HG03565 (cell line): ENCODE results near the gene RER1.
"Not testable (repeated sequence)": the region's sequence is repeated elsewhere in the genome, so short reads cannot be mapped to it uniquely, and the experiment has no call there.

Experiments used
- ATAC-seq: cut with Tn5 transposase; IDR thresholded peaks from one replicate; pipeline ENCODE4 v1.9.1; 2021; ENCODE audit warnings: mild to moderate bottlenecking, moderate library complexity; ENCODE audit not compliant: unreplicated experiment

The RER1 gene

DNA sequence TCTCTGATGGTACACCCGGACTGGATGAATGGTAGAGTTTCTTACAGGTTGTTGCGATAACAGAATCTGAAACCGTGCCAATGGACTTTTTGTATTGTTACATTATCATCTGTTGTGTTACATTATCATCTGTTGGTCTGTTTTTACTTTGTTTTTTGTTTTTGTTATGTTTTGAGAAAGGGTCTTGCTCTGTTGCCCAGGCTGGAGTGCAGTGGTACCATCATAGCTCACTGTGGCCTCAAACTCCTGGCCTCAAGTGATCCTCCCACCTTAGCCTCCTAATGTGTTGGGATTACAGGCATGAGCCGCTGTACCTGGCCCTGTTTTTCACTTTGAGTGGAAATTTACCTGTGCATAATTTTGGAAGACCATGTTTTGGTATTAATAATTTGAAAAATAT is 30.9 kb downstream of the RER1 start:
- ATAC-seq = no peak

DNA sequence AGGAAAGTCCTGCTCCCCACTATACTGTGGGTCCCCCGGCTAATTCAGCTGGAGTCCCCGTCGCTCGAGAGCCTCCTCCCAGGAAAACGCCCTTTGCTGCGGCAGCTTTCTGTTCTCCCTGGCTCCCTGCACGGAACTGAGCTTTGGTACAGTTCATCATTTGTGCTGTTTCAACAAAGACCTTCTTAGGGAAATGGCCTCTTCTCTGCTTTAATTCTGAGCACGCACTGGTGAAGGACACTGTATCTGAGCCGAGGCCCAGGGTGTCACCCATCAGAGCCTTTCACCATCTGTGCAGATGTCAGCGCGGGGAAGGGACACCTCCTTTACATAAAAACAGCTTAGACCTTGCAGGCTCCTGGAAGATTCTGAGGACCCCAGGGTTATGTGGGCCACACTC is 34.3 kb downstream of the RER1 start:
- no peak for ATAC-seq

DNA sequence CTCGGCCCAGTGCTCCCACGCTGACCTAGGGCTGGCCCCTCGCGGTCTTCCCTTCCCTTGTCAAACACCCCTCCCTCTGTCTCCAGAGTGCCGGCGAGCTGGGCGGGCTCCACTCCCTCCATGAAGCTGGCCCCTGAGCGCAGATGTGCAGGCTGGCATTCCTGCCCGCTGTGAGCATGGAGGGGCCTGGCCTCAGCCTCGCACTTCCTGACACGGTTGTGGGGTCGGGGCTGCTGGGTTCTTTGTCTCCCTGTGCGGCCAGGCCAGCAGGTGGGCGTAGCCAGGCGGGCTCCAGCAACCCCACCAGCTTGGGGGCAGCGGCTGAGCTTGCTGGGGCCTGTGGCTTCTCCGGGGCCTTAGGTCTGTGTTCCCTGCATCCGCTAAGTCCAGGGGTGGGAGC is 34.9 kb downstream of the RER1 start:
- ATAC-seq = no peak

DNA sequence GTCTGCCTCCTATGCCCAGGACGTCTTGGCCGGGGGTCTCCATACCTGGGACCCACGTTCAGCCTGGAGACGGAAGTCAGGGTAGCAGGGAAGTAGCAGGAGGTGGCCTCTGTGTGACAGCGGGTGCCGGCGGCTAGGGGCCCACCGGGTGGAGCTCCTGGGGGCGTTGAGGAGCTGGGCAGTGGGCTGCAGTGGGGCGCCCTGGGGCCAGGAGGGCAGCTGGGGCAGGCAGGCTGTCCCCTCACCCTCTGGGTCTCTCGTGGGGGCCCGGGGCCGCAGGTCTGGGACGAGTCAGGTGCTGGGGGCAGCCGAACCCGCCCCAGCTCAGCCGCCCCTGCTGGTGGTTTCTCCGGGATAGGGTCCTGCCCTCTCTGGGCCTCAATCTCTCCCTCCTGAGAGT is 35.4 kb downstream of the RER1 start:
- ATAC-seq = no peak

DNA sequence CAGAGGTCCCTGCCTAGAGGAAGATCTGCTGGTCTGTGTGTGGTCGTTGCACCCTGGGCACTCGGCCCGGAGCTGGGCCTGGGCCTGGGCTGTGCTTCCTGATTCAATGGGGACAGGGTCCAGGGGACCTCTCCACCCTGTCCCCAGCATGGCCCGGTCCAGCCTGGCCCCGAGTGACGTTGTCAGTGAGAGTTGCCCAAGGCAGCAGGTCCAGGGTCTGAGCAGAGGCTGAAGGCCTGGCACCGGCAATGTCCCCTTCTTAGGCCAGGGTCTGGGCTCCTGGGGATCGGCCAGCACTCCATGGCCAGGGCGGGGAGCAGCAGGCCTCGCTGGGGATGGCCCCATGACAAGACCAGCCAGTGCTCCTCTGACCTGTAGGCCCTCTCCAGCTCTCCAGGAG is 36.3 kb downstream of the RER1 start:
- ATAC-seq = no peak

DNA sequence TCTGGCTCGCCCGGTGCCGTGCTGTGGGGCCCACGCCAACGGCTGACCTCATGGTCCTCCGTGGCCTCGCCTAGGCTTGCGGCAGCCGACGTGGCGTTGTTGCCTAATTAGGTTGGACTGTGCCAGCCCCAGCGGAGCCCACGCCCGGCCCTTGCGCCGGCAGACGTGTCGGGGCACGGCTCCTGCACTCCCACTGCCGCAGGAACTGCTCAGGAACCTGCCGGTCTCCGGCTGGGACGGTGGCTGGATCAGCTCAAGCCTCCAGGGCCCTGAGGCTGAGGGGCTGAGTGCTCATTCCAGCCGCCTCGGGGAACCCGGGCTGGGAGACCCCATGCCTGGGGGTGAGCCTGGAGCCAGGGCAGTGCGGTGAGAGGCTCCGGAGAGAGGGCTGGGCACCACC is 36.8 kb downstream of the RER1 start:
- ATAC-seq = no peak

DNA sequence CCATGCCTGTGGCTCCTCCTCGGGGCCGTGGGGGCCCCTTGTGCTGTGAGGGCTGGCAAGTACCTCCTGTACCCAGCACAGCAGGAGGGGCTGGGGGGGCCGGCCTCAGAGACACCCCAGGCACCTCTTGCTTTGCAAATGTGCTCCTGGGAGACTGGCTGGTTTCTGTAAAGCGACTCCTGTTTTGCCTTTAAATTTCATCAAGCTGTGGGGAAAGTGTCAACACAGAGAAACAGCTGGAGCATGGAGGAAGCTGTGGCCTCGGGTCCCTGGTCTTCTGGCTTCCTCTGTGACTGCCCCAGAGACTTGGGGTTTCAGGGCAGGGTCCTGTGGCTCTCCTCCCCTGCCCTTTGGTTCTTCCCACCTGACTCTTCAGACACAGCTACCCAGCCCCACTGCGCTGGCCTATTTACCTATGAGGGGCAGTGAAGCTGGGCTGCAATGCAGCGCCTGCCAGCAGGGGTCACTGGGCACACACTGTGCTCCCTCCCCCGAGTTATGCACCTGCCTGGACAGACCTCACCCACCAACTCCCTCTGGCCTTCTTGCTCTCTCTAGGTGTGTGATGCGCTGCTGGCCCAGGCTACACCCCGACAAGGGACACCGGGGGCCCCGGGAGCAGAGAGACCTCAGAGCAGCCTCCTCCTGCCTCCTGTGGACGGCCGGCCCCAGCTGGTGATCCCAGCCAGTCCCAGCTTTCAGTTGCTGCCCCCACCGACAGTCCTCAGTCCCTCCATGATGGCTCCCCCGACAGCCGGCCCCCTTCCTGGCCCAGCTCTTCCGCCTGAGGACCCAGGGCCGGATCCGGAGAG is 38.3 kb downstream of the RER1 start:
- ATAC-seq = no peak

DNA sequence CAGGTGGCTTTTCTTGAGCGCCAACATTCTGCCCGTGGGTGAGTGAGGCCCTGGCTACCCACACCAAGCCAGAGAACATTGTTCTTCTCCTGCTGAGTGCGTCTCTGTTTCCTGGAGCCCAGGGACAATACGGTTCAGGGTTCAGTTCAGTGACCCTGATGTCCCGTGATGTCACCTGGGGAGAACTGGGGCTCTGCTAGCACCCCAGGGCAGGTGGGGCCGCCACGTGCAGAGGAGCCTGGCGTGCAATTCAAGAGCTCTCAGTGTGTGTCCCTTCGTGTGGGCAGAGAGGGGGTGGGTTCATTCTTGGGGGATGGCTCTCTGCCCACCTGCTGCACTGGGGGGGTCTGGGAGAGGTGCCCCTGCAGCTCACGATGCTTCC is 38.9 kb downstream of the RER1 start:
- no peak for ATAC-seq

DNA sequence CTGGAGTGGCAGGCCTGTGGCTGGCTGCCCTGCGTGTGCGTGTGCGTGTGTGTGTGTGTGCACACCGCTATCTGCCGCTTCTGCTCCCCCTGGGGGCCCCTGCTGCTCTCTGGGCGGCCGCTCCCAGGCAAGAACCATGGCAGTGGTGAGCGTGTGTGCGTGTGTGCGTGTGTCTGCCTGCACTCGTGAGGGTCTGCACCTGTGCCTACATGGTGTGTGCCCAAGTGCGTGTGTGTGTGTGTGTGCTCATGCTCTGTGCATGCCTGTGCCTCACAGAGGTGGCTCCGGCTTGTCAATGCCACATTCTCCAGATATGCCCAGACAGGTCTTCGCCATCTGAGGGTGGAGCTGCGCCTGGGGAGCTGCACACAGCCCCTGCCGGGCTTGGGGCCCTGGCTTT is 39.5 kb downstream of the RER1 start:
- no peak for ATAC-seq

DNA sequence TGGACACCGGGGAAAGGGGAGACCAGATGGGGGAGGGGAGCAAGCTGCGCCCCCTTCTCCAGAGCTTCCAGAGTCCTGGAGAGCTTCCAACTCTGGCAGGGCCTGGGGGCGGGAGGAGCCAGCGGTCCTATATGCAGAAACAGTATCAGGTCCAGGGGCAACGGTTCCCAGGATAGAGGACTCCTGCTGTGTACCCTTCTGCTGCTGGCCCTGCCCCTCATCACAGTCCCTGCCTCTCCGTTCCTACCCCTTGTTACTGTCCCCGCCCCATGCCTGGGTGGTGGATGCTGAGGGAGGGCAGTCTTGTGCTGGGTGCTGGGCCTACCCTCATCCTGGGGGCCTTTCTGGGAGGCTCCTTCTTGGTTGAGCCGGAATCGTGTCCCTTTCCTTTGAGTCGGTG is 39.9 kb downstream of the RER1 start:
- no peak for ATAC-seq

DNA sequence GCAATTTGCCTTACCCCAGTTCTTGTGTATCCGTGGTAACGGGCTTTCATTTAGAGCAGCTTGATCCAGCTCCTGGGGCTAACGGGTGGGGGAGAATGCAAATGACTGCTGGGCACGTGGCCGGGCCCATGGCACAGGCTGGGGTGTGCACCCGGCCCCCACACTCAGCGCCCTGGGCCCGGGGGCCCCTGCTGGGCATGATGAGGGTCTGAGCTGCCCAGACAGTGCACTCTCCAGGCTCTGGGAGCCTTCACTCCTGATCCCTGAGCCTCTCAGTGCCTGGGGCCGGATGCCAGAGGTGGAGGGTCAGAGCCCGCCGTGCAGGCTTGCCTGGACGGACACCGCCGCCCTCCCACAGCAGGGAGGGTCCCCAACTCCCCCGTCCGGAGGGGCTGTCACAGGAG is 40.8 kb downstream of the RER1 start:
- no peak for ATAC-seq

DNA sequence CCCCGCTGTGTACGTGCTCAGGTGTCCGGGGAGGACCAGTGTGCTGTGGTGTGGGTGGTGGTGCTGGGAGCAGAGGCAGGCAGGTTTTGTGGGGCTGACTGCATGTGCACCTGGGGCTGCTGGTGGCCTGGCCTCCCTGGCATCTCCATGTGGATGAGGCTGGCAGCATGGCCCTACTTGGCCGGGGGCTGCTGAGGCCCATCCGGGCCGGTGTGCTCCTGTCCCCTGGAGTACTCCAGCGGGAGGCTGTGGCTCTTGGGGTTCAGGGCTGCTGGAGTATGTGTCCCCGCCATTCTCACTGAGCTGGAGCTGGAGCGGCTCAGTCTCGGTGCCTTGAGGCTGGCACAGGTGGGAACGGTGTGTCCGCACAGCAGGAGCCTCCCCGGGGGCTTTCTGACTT is 41.6 kb downstream of the RER1 start:
- ATAC-seq = no peak

DNA sequence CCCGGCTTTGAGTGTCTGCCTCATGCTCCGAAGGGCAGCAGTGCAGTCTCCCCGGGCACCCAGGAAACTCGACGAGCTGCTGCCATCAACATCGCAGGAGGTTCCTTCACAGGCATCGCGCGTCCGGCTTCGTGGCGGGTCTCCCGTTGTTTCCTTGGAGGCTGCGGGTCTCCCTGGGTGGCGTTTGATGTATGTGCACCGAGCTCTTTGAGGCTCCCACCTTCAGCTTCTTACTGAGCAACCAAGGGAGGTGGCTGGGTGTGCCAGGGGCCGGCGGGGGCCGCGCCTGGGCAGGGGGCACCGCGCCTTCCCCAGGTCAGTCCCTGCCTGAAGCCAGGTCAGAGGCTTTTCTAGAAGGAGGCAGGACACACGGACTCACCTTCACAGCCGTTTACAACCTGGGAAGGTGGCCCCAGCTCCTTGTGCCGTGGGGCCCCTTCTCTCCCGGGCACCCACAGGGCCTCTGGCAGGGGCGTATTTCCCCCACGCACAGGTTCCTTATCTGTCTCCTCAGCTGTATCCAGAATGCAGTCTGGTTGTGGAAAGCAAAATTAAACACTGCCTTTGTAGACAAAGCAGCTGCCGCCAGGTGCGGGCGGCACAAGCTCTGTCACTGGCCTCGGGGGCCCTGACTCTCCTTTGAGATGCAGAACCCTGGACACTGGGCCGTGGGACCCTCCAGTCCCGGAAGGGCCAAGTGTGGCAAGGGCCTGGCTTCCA is 42.5 kb downstream of the RER1 start:
- no peak for ATAC-seq

DNA sequence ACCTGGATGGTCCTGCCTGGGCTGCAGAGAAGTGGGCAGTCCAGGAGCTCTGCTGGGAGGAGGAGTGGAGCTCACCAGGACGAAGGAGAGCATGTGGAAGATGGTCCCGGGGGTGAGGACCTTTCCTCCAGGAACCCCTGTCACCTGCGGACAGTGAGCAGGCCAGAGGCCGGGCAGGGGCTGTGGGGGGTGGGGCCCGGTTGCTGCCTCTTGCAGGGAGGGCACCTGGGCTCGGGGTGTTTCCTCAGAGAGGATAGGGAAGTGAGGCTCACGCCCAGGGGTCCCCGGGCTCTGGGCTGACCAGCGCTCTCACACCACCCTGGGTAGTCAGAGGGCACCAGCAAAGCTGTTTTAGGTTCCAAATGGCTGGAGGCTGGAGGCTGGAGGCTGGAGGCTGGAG is 43.5 kb downstream of the RER1 start:
- ATAC-seq = no peak

DNA sequence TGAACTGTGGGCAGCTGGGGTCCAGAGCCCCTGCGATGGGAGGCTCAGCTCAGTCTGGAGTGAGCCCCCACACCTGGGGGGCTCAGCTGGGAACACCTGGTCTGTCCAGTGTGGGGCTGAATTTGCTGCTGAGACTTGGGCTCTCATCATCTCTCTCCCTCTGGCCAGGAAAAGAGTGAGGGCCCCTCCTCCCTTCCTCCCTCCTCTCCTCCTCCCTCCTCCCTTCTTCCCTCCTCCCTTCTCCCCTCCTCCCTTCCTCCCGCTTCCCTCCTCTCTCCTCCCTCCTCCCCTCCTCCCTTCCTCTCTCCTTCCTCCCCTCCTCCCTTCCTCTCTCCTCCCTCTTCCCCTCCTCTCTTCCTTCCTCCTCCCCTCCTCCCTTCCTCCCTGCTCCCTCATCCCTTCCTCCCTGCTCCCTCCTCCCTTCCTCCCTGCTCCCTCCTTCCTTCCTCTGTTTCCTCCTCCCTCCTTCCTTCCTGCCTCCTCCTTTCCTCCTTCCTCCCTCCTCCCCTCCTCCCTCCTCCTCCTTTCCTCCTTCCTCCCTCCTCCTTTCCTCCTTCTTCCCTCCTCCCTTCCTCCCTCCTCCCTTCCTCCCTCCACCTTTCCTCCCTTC is 44.2 kb downstream of the RER1 start:
- ATAC-seq = no peak

DNA sequence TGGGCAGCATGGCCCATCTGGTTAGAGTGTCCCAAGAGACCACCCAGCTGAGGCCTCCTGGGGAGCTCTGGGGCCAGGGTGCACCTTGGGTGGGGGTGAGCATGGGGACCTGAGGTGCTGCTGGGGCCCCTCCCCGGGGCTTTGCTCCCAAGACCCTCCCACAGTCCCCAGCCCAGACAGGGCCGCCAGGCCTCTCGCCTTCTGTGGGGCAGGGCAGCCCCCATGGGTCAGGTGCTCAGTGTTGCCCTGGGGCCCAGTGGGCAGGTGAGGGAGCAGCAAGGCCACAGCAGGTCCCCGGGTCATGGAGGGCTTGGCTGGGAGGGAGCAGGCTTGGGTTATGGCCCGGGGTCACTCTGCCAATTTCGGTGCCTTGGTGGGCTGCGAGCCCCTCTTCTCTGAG is 45.2 kb downstream of the RER1 start:
- ATAC-seq = no peak

DNA sequence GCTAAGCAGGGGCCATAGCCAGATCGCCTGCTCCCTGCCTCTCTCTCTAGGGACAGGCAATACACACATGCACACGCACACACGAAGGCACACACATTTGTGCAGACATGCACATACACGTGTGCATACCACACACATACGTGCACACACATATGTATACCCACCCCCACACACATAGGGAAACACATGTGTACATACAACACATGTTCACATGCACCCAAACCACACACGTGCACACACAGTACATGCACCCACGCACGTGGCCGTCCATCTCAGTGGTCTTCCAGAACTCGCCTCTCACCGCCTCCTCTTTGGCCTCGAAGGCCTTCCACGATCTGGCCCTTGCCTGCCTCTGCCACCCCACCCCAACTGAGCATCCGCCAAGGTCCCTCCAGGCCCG is 46.0 kb downstream of the RER1 start:
- ATAC-seq = no peak

DNA sequence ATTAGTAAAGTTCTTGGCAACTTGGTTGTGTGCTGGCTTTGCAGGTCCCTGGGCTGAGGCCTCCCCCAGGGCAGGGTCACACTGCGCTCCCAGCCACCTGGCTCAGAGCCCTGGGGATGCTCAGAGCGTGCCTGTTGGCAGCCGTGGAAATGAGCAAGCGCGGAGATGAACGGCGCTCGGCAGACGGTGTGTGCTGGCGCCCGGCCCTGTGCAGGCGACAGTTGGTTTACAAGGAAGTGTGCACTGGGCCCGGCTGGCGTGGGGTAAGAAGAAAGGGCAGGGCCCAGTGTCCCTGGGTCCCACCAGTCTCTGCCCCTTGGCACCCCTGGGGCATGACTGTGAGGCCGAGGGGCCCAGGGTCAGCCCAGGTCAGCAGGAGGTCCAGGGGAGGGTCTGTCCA is 46.4 kb downstream of the RER1 start:
- ATAC-seq = no peak

DNA sequence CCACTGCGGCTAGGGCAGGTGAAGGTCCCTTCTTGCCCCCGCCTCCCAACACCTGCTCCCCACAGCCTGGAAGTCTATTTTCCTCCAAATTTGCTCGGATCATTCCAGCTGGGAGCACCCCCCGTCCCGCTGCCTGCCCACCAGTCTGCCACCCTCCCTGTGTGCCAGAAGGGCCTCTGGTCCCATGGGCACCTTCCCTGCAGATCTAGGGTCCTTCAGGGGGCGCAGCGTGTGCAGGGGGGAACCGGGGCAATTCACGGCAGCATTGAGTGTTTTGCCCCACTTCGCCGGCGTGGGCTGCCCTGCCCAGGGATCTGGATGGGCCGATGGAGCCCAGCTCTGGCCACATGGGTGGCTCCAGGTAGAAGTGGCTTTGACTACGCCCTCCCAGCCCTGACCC is 47.0 kb downstream of the RER1 start:
- ATAC-seq = no peak

DNA sequence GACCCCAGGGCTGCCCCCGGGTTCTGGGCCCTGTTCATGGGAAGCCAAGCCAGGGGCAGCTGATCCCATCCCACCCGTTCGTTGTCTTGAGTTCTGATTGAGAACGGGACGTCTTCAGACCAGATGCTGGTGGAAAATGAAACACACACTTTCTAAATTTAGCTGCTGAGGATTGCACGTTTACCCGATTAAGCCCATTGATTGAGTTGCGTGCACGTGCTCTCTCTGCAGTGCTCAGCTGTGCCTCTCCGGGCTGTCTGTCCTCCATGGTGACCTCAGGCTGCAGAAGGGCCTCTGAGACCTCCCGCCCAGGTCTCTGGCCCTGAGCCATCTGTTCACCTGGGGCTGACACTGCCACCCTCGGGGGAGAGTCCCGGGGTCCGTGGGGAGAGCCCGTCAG is 47.7 kb downstream of the RER1 start:
- no peak for ATAC-seq

DNA sequence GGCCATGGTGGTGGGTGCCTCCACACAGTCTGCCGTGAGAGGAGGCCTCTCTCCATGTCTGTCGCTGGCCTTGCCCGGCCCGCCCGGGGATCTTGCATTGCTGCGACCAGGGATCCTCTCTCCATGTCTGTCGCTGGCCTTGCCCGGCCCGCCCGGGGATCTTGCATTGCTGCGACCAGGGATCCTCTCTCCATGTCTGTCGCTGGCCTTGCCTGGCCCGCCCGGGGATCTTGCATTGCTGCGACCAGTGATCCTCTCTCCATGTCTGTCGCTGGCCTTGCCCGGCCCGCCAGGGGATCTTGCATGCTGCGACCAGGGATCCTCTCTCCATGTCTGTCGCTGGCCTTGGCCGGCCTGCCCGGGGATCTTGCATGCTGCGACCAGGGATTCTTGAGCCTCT is 48.7 kb downstream of the RER1 start:
- ATAC-seq = not testable (repeated sequence)

DNA sequence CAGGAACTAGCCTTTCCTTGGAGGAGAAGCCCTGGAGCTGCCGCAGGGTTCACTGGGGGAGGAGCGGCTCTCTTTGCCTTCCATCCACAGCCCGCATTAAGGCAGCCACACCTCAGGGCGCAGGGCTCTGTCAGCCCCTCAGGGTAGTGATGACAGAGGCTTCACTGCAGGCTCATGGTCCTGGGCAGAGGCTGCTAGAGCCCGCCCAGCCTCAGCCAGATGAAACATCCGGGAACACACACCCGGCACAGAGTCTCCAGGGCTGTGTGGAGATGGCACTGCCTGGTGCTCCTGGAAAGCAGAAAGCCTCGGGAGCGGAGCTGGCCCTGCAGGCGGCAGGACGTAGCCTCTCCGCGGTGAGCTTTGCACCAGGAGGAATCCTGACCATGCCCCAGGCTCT is 50.1 kb downstream of the RER1 start:
- ATAC-seq = no peak
